Adipocyte (in vitro differentiated cells): ENCODE measurements around the gene DOK7.
"Not testable (repeated sequence)": the region's sequence is repeated elsewhere in the genome, so short reads cannot be mapped to it uniquely, and the experiment has no call there.

ENCODE experiments used
- DNase-seq: peaks from one replicate; pipeline ENCODE4 v3.0.0-alpha.2; 2015; ENCODE audit warnings: low read depth
- H3K27me3 ChIP-seq: replicated peaks from 2 replicates; pipeline ENCODE4 v1.7.0; 2013; ENCODE audit warnings: mild to moderate bottlenecking, low read length, moderate library complexity; ENCODE audit not compliant: control insufficient read depth, insufficient read depth
- H3K36me3 ChIP-seq: 2 replicates; pipeline ENCODE4 v1.7.0; 2013; ENCODE audit warnings: low read length, mild to moderate bottlenecking, moderate library complexity; ENCODE audit not compliant: control insufficient read depth, insufficient read depth, severe bottlenecking
- H3K4me1 ChIP-seq: 2 replicates; pipeline ENCODE4 v1.7.0; 2013; ENCODE audit warnings: mild to moderate bottlenecking, low read length, moderate library complexity; ENCODE audit not compliant: control insufficient read depth, insufficient read depth
- H3K4me3 ChIP-seq: 2 replicates; pipeline ENCODE4 v1.7.0; 2013; ENCODE audit warnings: mild to moderate bottlenecking, low read length, moderate library complexity
- H3K9ac ChIP-seq: 2 replicates; pipeline ENCODE4 v1.7.0; 2013; ENCODE audit warnings: mild to moderate bottlenecking, low read length, moderate library complexity
- H3K9me3 ChIP-seq: 2 replicates; pipeline ENCODE4 v1.7.0; 2013; ENCODE audit warnings: mild to moderate bottlenecking, low read length, moderate library complexity; ENCODE audit not compliant: control insufficient read depth

DOK7 gene

GRCh38 chr4:3499710-3500109 is 36.6 kb downstream of the DOK7 start:
- no peaks in the 10 kb centered on the region for H3K4me1 ChIP-seq
- peaks cover 6% of the 10 kb centered on the region for H3K27me3 ChIP-seq
- H3K36me3 ChIP-seq, result no peaks in the 10 kb centered on the region
- DNase-seq, result no peak
- no peaks in the 10 kb centered on the region for H3K9me3 ChIP-seq
- H3K9ac ChIP-seq, result no peak overlapping the region
- no peak overlapping the region for H3K4me3 ChIP-seq

DNA sequence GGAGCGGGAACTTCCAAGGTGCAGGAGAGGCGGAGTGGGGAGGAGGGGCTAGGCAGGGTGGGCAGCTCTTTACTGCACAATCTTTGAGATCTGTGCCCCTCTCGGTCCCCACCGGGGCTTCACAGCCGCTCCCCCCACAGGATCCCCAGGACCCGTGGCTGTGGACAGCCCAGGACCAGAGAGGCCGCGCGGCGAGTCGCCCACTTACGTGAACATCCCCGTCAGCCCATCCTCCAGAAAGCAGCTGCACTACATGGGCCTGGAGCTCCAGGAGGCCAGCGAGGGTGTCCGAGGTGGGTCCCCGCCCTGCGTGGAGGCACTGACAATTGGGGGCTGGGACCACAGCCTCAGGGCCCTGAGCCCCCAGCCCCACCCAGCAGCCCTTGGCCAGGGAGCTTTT is 37.0 kb downstream of the DOK7 start:
- H3K36me3 ChIP-seq, result peaks cover 4% of the 10 kb centered on the region
- no peak for DNase-seq
- no peaks in the 10 kb centered on the region for H3K9me3 ChIP-seq
- H3K27me3 ChIP-seq, result peaks cover 6% of the 10 kb centered on the region
- no peak overlapping the region for H3K9ac ChIP-seq
- H3K4me1 ChIP-seq, result no peaks in the 10 kb centered on the region
- no peak overlapping the region for H3K4me3 ChIP-seq

GRCh38 chr4:3500634-3501101 is 37.6 kb downstream of the DOK7 start:
- Histone ChIP-seq H3K9me3 (no peaks in the 10 kb centered on the region), H3K9ac (no peak overlapping the region), H3K4me3 (no peak overlapping the region), H3K27me3 (peaks cover 2% of the 10 kb centered on the region), H3K4me1 (no peaks in the 10 kb centered on the region), H3K36me3 (peaks cover 4% of the 10 kb centered on the region)
- no peak for DNase-seq

- peaks cover 4% of the 10 kb centered on the region for H3K36me3 ChIP-seq
- H3K4me3 ChIP-seq, result no peak overlapping the region
- H3K9me3 ChIP-seq, result no peaks in the 10 kb centered on the region
Measured at GRCh38 chr4:3501126-3501824, 38.2 kb downstream of the DOK7 start.

DNA sequence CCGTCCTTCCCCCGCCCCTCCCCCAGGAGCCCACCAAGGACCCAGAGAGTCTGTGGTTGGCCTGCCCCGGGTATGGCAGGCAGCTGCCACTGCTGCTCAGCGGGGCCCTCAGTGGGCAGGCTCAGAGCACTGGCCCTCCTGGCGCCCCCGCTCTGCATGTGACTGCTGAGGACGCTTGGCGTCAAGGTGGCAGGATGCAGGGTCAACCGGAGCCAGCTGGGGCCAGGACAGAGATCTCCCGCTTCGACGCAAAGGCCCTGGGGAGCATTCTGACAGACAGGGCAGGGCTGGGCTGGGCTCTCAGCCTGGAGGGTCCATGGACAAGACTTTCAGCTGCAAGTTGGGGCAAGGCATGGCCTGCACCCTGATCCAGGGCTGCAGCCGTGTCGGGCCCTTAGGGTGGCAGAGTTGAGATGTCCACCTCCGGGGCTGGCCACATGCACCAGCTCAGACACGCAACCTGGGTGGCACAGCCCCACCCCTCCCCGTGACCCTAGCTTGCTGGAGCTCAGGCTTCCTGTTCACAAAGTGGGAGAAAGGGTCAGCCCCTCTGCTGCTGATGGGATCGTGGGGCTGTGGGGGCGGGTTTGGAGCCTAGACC is 38.8 kb downstream of the DOK7 start:
- no peaks in the 10 kb centered on the region for H3K4me1 ChIP-seq
- no peaks in the 10 kb centered on the region for H3K27me3 ChIP-seq
- no peak overlapping the region for H3K4me3 ChIP-seq
- no peak for DNase-seq
- no peaks in the 10 kb centered on the region for H3K9me3 ChIP-seq
- no peak overlapping the region for H3K9ac ChIP-seq
- peaks cover 7% of the 10 kb centered on the region for H3K36me3 ChIP-seq

More at GRCh38 chr4:3501126-3501824, 38.2 kb downstream of the DOK7 start:
- Histone ChIP-seq H3K4me1 (no peaks in the 10 kb centered on the region), H3K9ac (no peak overlapping the region), H3K27me3 (no peaks in the 10 kb centered on the region)
- no peak for DNase-seq

DNA sequence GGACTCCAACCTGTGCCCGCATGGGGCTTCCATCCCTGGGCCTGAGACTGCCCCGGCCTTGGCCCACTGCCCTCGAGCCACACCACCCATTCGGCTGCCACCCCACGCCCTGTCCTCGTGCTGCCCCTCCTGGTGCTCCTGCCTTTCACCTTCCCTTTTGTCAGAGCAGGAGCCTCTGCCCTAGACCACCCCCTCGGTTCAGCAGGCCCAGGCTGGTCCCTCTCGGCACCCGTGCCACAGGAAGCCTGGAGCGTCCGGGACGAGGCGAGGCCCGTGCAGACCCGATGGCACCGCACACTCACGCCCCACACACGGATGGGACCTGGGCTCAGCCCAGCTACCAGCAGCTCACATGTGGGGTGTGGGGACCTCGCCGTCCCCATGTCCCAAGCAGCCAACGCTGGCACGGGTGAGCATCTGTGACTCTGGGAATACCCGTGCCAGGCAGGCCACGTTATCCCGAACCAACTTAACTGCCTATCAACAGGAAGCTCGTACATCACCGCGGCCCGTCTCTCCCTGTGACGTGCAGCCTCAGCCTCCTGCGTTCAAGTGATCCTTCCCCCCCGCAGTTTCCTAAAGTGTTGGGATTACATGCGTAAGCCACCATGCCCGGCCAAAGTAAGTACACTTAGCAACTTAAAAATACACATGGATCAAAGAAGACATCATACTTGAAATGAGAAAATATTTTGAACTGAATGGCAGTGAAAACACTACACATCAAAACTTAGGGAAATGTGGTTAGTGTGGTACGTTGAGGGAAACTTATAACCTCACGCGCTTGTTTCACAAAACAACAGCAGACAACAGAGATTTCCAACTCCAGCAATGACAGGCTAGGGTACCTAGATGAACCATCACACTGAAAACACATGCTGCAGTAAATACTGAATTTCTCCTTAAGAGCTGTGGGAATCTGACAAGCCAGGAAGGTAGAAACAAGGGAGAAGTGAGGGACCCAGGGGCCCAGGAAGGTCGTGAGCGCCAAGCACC is 40.1 kb downstream of the DOK7 start:
- Histone ChIP-seq H3K4me3 (no peak overlapping the region), H3K9ac (no peak overlapping the region), H3K36me3 (peaks cover 12% of the 10 kb centered on the region), H3K27me3 (no peaks in the 10 kb centered on the region), H3K4me1 (no peaks in the 10 kb centered on the region), H3K9me3 (no peaks in the 10 kb centered on the region)
- DNase-seq, result no peak

- H3K4me3 ChIP-seq, result no peak overlapping the region
- no peak for DNase-seq
- no peaks in the 10 kb centered on the region for H3K9me3 ChIP-seq
- H3K27me3 ChIP-seq, result no peaks in the 10 kb centered on the region
- no peaks in the 10 kb centered on the region for H3K4me1 ChIP-seq
- no peak overlapping the region for H3K9ac ChIP-seq
- peaks cover 29% of the 10 kb centered on the region for H3K36me3 ChIP-seq
Measured at GRCh38 chr4:3505231-3505630, 42.1 kb downstream of the DOK7 start.

DNA sequence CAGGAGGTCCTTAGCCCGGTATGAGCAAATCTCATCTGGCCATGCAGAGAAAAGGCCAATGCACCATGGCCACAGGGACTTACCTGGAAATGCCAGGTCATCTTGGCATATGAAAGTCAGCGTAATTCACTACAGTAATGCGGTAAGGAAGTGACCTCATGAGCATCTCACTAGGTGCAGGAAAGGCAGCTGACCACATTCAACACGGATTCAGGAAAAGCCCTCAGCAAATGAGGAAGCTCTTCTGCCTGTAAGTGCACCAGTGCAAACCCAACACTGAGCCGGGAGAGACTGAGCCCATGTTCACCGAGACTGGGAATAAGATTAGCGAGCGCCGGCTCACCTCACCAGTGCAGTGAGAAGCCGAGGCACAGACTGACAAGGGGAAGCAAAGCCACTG is 45.4 kb downstream of the DOK7 start:
- Histone ChIP-seq H3K9ac (no peak overlapping the region), H3K4me1 (no peaks in the 10 kb centered on the region), H3K36me3 (peaks cover 56% of the 10 kb centered on the region), H3K4me3 (no peak overlapping the region), H3K9me3 (no peaks in the 10 kb centered on the region), H3K27me3 (no peaks in the 10 kb centered on the region)
- no peak for DNase-seq

DNA sequence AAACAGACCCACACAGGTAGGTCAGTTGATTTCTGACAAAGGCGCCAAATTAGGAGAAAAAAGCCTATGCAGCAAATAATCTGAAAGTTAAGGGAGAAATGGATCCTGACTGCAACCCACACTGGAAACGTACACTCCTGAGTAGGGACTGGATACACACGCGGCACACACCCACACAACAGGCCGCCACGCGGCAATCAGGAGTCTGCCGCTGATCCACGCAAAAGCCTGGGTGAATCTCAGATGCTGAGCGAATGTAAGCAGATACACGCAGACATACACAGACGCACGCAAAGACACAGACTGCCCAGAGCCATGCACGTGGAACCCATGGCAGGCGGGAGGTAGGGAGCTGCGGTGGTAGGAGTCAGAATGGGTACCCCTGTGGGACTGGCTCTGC is 47.4 kb downstream of the DOK7 start:
- Histone ChIP-seq H3K4me1 (no peaks in the 10 kb centered on the region), H3K27me3 (no peaks in the 10 kb centered on the region), H3K4me3 (no peak overlapping the region), H3K9ac (no peak overlapping the region), H3K9me3 (no peaks in the 10 kb centered on the region), H3K36me3 (peaks cover 66% of the 10 kb centered on the region)
- no peak for DNase-seq

DNA sequence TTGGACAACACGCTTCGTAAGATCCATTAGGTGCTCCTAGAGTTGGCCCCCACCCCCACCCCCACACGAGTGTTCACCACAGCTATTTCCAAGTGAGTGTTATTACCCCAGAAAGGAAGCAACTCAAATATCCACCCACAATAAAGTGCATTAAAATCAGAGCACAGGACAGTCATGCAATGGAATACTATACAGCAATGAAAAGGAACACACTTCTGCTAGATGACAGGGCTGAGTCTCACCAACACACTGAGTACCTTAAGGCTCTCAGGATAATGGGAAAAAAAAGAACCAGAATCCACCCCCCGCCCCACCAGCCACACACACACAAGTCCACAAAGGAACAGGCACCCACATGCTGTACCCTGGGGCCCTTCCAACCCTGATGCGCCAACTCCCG is 48.1 kb downstream of the DOK7 start:
- Histone ChIP-seq H3K4me1 (no peaks in the 10 kb centered on the region), H3K4me3 (no peak overlapping the region), H3K27me3 (no peaks in the 10 kb centered on the region), H3K36me3 (peaks cover 73% of the 10 kb centered on the region), H3K9ac (no peak overlapping the region), H3K9me3 (no peaks in the 10 kb centered on the region)
- DNase-seq, result no peak

DNA sequence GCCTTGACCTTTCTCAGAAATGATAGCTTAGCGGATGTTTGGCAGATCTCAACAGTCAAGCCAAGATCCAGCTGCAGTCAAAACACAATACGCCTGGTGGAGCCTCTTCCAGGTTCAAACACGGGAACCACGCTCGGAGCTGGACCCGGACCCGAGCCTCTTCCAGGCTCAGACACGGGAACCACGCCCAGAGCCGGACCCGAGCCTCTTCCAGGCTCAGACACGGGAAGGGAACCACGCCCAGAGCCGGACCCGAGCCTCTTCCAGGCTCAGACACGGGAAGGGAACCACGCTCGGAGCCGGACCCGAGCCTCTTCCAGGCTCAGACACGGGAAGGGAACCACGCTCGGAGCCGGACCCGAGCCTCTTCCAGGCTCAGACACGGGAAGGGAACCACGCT is 48.5 kb downstream of the DOK7 start:
- peaks cover 76% of the 10 kb centered on the region for H3K36me3 ChIP-seq
- not testable (repeated sequence) for DNase-seq, H3K9me3 ChIP-seq, H3K4me1 ChIP-seq, H3K27me3 ChIP-seq, H3K9ac ChIP-seq, H3K4me3 ChIP-seq
